Spleen (tissue), 7 donors: ENCODE results near the gene WRAP73.

Experiments
- POLR2AphosphoS5 ChIP-seq, 3 donors: sonication (generic); formaldehyde crosslinking; IDR thresholded peaks; one replicate each; pipeline ENCODE4 v1.5.1; 2017; ENCODE audit warnings: antibody characterized with exemption in 3 of 3
- TF ChIP-seq, protein P1 (sequence below), 11 experiments: fragments of 200-600 bp in 7 of 11; fragments of 450-650 bp in 4 of 11; sonication (generic) in 4 of 11; IDR thresholded peaks in 8 of 11; conservative IDR thresholded peaks in 3 of 11; 1 replicate in 7 of 11; 2 replicates in 4 of 11; pipeline versions ENCODE4 v1.4.0 to v1.8.0; 2016 to 2021; ENCODE audit warnings: antibody characterized with exemption in 11 of 11, inconsistent platforms in 4 of 11, mild to moderate bottlenecking in 1 of 11
- donor health status: DM: no; HTN: no; CAD: no; lungs with moderate emphysema.
- donor health status: DM: no; HTN: no; CAD: no.
- donor health status: DM: no; HTN: no; CAD: no.

DNA sequence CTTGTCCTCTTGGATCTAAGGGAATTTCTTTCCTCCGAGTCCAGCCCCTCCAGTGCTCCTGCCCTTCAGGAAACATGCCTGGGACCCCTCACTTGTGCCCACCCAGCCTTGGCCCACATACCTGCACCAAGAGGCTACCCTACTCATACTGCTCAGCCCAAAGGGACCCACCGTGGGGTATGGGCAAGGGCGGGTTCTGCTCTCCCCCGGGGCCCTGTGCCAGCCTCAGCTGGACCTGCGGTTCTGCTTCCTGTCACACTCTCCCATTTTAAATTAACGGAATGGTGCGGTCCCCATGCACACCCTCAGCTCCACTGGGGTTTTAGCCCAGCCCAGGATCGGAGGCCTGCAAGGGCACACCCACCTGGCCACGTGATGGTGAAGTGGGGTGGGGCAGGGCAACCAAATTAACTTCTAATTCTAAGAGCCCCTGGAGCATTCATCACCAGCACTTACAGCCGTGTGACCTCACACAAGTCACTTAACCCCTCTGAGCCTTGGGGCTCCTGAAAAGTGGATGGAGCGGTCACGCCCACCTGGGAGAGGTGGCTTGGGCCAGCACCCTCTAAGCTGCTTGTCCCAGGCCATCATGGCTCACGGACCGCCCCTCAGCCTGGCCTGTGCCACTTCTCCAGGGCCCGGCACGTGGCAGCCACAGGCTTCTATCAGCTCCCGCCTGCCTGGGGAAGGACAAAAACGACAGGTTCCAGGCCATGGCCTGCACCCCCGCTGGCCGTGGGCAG lies 30.8 kb upstream of the WRAP73 start:
- no peak for TF ChIP-seq POLR2AphosphoS5 (IDR thresholded peaks at IDR 0.05)
- TF ChIP-seq, protein P1, sequence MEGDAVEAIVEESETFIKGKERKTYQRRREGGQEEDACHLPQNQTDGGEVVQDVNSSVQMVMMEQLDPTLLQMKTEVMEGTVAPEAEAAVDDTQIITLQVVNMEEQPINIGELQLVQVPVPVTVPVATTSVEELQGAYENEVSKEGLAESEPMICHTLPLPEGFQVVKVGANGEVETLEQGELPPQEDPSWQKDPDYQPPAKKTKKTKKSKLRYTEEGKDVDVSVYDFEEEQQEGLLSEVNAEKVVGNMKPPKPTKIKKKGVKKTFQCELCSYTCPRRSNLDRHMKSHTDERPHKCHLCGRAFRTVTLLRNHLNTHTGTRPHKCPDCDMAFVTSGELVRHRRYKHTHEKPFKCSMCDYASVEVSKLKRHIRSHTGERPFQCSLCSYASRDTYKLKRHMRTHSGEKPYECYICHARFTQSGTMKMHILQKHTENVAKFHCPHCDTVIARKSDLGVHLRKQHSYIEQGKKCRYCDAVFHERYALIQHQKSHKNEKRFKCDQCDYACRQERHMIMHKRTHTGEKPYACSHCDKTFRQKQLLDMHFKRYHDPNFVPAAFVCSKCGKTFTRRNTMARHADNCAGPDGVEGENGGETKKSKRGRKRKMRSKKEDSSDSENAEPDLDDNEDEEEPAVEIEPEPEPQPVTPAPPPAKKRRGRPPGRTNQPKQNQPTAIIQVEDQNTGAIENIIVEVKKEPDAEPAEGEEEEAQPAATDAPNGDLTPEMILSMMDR (IDR thresholded peaks at IDR 0.05 in 8 of 11, conservative IDR thresholded peaks at IDR 0.05 in 3 of 11), result no peak
